Mesodermal cell (in vitro differentiated cells): ENCODE measurements around the gene CCDC107. TPM values are rescaled to one million over a fixed set of nuclear protein-coding genes. Genes with fewer than 3 reads are reported as not detected.
A peak's percentile ranks its signal among the peaks of the same experiment; 100 is the strongest.
"Not testable (repeated sequence)": the region's sequence is repeated elsewhere in the genome, so short reads cannot be mapped to it uniquely, and the experiment has no call there.

Source experiments
- H3K27ac ChIP-seq: 2 replicates; pipeline ENCODE4 v1.7.0; 2013; ENCODE audit warnings: mild to moderate bottlenecking, low read depth, low read length, moderate library complexity; ENCODE audit not compliant: severe bottlenecking
- H3K36me3 ChIP-seq: 2 replicates; pipeline ENCODE4 v1.7.1; 2013; ENCODE audit warnings: mild to moderate bottlenecking, low read length, moderate library complexity; ENCODE audit not compliant: control insufficient read depth, insufficient read depth
- H3K4me1 ChIP-seq: one replicate; pipeline ENCODE4 v1.7.1; 2013; ENCODE audit warnings: mild to moderate bottlenecking, low read length; ENCODE audit not compliant: insufficient read depth, control insufficient read depth, poor library complexity, severe bottlenecking
- H3K4me3 ChIP-seq: 2 replicates; pipeline ENCODE4 v1.7.0; 2013; ENCODE audit warnings: low read length, control low read depth, mild to moderate bottlenecking; ENCODE audit not compliant: insufficient read depth, poor library complexity, severe bottlenecking; ENCODE audit errors: extremely low read depth
- H3K9me3 ChIP-seq: 2 replicates; pipeline ENCODE4 v1.7.1; 2013; ENCODE audit warnings: mild to moderate bottlenecking, low read length, moderate library complexity; ENCODE audit not compliant: control insufficient read depth
- WGBS, 2 experiments: methylation state at CpG; one replicate each; pipeline ENCODE4 v1.1.5; 2013; ENCODE audit warnings: missing lambda C conversion rate in 2 of 2; ENCODE audit not compliant: insufficient coverage in 2 of 2; 5-methylcytosine and 5-hydroxymethylcytosine counted together
- polyA plus RNA-seq, 2 experiments: library from polyadenylated mRNA; stranded (reverse); fragments of 50-300 nt; gene quantifications; one replicate each; pipeline ENCODE4 v1.2.3, GENCODE V29; 2013

Gene CCDC107
- 11.9 TPM for polyA plus RNA-seq (2013, experiment 1 of 2)
- 12.6 TPM for polyA plus RNA-seq (2013, experiment 2 of 2)

DNA sequence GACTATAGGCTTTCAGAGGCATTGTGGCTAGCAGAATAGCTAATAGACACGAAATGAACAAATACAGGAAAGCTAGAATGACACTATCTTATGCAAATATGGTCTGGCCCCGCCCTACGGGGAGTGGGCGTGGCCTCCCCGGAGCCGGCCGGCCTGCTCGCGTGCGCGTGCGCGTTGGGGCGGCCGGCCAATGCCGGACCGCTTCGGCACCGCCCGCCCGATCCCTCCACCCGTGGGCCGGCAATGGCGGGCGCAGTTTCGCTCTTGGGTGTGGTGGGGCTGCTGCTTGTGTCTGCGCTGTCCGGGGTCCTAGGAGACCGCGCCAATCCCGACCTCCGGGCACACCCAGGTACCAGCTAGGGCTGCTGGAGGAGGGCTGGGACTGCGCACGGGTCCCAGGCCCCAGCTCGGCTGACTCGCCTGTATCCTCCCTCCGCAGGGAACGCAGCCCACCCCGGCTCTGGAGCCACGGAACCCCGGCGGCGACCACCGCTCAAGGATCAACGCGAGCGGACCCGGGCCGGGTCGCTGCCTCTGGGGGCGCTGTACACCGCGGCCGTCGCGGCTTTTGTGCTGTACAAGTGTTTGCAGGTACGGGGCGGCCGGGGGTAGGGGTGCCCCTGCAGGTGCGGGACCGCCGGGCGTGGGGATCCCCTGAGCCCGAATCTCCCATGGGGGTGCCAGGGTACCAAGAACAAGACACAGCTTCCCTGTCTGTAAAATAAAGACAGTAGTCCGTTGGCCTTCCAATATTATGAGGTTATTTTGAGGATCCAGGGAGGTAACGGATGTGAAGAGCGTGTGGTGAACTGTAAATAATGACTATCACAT lies at the start of gene CCDC107:
TSS of gene CCDC107 (plus strand) at position 156 of the 831 bp plus-strand sequence. CDS start at position 244, 88 bp downstream.
- Histone ChIP-seq H3K27ac (peak within 1 kb of the TSS; percentile 100), H3K9me3 (no peaks in the 10 kb centered on the region), H3K4me3 (peak within 1 kb of the TSS; percentile 70), H3K4me1 (peaks cover 15% of the 10 kb centered on the region), H3K36me3 (peaks cover 23% of the 10 kb centered on the region)
- 0% methylated on average over 49 to 62 of the region's 67 CpGs for WGBS, 2 experiments

GRCh38 chr9:35609001-35609819 lies 48.9 kb upstream of the CCDC107 start:
- no peak overlapping the region for H3K27ac ChIP-seq
- WGBS, 2 experiments: 93 to 94% methylated on average over 23 to 28 of the region's 31 CpGs
- H3K4me3 ChIP-seq: no peak overlapping the region
- H3K9me3 ChIP-seq: no peaks in the 10 kb centered on the region
- H3K36me3 ChIP-seq: peaks cover 21% of the 10 kb centered on the region
- H3K4me1 ChIP-seq: no peaks in the 10 kb centered on the region

DNA sequence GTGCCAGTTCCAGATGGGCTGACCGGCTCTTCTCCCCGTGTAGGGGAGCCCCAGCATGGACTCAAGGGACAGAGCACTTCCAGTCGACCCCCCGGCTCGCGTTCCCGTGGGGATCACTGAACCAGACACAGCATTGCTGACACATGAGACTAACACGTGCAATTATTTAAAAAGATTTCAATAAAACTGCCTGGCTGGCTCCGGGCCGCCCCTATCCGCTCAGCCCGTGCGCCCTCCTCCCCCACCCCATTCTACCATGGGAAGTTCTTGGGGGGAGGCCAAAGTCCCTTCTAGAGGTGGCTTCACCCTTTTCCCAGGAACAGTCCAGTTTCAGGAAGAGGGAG lies 48.3 kb upstream of the CCDC107 start:
- Histone ChIP-seq H3K9me3 (no peaks in the 10 kb centered on the region), H3K4me3 (no peak overlapping the region), H3K27ac (no peak overlapping the region), H3K36me3 (peaks cover 21% of the 10 kb centered on the region), H3K4me1 (no peaks in the 10 kb centered on the region)
- WGBS, 2 experiments: 91 to 97% methylated on average over 8 of the region's 13 CpGs

DNA sequence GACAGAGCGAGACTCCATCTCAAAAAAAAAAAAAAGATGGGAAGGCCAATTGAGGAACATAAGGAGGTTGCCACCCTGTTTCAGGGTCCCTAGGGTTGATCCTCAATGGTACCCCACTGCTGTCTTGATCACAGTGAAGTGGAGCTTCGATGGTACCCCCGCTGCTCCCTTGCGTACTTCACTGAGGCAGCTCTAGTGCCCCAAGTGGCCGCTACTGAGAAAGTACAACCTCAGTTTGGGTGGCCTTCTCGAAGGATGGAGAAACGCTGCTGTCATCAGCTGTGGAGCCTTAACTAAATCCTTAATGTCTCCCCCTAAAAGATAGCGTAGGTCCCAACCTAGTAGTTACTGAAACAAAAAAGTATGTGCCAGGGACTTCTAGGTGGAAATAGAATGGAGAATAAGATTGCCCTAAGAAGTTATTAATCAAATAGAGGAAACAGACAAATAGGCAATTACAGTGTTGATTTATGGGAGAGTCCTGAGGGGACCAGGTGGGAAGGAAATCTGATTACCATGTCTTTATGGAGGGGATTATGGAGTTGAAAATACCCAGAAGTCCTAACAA lies 46.8 kb upstream of the CCDC107 start:
- Histone ChIP-seq H3K36me3 (peaks cover 21% of the 10 kb centered on the region), H3K9me3 (no peaks in the 10 kb centered on the region), H3K4me3 (no peak overlapping the region), H3K27ac (no peak overlapping the region), H3K4me1 (no peaks in the 10 kb centered on the region)
- WGBS, 2 experiments: 33 to 44% methylated on average over 3 to 4 of the region's 8 CpGs

DNA sequence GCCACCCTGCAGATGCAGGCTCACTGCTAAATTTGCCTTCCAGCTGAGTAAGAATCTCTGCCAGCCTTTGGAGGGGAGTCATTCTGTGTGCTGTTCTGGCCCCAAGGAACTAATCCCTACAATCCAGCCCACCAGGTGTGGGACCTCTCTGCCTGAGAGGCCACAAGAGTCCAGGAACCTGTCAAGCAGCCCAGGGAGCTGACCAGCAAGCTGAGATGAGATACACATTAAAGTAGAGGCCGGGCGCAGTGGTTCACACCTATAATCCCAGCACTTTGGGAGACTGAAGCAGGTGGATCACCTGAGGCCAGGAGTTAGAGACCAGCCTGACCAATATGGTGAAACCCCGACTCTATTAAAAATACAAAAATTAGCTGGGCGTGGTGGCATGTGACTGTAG lies 46.0 kb upstream of the CCDC107 start:
- H3K4me3 ChIP-seq, H3K27ac ChIP-seq, H3K9me3 ChIP-seq, H3K4me1 ChIP-seq: not testable (repeated sequence)
- 89 to 96% methylated on average over 3 to 4 of the region's 4 CpGs for WGBS, 2 experiments
- peaks cover 21% of the 10 kb centered on the region for H3K36me3 ChIP-seq

- no peaks in the 10 kb centered on the region for H3K4me1 ChIP-seq
- WGBS, 2 experiments: 79 to 100% methylated on average over 2 of the region's 2 CpGs
- peaks cover 13% of the 10 kb centered on the region for H3K36me3 ChIP-seq
- H3K4me3 ChIP-seq: no peak overlapping the region
- no peak overlapping the region for H3K27ac ChIP-seq
- no peaks in the 10 kb centered on the region for H3K9me3 ChIP-seq
Measured at GRCh38 chr9:35612843-35613242, 45.2 kb upstream of the CCDC107 start.

DNA sequence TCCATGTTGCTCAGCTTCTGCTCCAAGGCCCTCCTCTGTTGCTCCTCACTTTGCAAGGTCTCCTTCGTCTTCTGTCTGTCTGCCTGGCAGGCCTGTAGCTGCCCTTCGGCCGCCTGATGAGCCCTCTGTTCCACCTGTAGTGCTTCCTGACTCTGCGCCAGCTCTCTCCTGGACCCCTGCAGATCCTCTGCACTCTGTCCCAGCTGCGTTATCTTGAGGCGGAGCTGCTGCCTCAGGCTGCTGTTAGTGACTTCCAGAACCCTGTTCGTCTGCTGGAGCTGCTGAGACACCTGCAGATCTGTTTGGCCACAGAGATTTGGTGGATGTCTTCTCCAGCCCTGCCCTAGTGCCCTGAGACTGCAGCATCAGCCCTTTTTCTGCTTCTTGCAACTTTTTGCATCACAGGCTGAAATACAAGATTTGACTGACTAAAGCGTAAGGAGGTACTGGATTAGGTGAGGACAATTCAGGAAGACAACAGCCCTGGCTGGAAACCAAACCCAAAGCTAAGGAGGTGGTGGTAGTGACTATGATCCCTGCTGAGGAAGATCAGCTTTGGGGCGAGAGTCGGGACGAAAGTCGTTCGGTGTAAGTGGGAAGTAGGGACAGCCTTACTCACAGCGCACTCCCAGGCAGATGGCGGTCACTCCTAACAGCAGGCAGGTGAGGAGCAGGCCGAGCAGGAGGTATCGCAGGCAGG lies 42.0 kb upstream of the CCDC107 start:
- no peak overlapping the region for H3K27ac ChIP-seq
- H3K36me3 ChIP-seq: no peaks in the 10 kb centered on the region
- no peaks in the 10 kb centered on the region for H3K4me1 ChIP-seq
- no peaks in the 10 kb centered on the region for H3K9me3 ChIP-seq
- 78 to 82% methylated on average over 13 to 14 of the region's 17 CpGs for WGBS, 2 experiments
- no peak overlapping the region for H3K4me3 ChIP-seq

- Histone ChIP-seq H3K9me3 (no peaks in the 10 kb centered on the region), H3K27ac (no peak overlapping the region), H3K4me1 (no peaks in the 10 kb centered on the region), H3K4me3 (peak overlapping the region; percentile 18), H3K36me3 (no peaks in the 10 kb centered on the region)
- 13 to 17% methylated on average over 47 to 50 of the region's 51 CpGs for WGBS, 2 experiments
Measured at GRCh38 chr9:35616681-35617459, 41.2 kb upstream of the CCDC107 start.

- H3K4me3 ChIP-seq: peak overlapping the region; percentile 18
- no peaks in the 10 kb centered on the region for H3K4me1 ChIP-seq
- H3K27ac ChIP-seq: no peak overlapping the region
- WGBS, 2 experiments: 72 to 83% methylated on average over 4 to 8 of the region's 8 CpGs
- no peaks in the 10 kb centered on the region for H3K36me3 ChIP-seq
- H3K9me3 ChIP-seq: no peaks in the 10 kb centered on the region
Measured at GRCh38 chr9:35617548-35617947, 40.5 kb upstream of the CCDC107 start.

DNA sequence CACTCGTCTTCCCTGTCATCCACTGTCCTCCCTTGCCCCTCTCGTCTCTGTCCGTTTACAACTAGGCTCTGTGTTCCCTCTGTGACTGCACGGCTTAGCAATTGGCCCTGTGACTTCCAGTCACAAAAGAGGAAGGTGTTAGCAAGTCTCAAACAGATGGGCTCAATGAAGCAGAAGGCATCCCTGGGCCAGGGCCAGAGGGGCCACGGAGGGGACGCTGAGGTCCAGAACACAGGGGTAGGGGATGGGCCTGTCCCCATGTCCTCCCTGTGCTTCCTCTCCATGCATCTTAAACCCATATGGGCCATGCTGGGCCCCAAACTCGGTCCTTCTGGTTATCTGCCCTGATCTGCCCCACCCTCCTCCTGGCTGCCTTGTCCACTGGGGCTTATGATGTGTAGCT lies 39.8 kb upstream of the CCDC107 start, which contains the start of gene CD72:
TSS of gene CD72 (minus strand) at position 89 of the 403 bp plus-strand sequence. CDS start 110 bp downstream, outside the sequence.
- H3K27ac ChIP-seq: no peak within 1 kb of the TSS
- H3K36me3 ChIP-seq: no peaks in the 10 kb centered on the region
- H3K4me1 ChIP-seq: no peaks in the 10 kb centered on the region
- WGBS, 2 experiments: 90 to 93% methylated on average over 5 to 6 of the region's 7 CpGs
- H3K9me3 ChIP-seq: no peaks in the 10 kb centered on the region
- H3K4me3 ChIP-seq: peak within 1 kb of the TSS; percentile 18
